C4-2B (cell line): ENCODE results near the gene NCOA1.

Experiments used
- ZFX ChIP-seq: fragments of 450-650 bp; IDR thresholded peaks from 2 replicates; pipeline ENCODE4 v1.6.1; 2017
- TF ChIP-seq, protein P1 (sequence below): fragments of 450-650 bp; conservative IDR thresholded peaks from 2 replicates; pipeline ENCODE4 v1.5.1; 2017; ENCODE audit warnings: mild to moderate bottlenecking

DNA sequence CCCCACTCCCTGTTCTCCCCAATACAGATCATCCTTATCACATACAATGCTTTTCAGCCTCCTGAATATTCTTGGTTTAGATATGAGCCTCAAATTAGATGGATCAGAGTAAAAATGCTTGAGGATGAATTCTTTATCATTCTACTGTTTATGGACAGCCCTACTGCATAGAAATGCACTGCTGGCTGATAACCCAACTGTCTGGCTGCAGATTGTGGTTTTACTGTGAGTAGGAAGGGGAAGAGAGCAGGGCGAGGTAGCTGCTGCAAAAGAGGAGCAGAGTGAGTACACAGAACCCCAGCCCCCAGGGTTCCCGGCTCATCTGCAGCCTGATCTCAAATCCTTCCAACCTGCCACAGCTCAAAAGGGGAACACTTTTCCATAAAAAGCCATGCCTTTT lies 29.4 kb upstream of the NCOA1 start:
- TF ChIP-seq, protein P1, sequence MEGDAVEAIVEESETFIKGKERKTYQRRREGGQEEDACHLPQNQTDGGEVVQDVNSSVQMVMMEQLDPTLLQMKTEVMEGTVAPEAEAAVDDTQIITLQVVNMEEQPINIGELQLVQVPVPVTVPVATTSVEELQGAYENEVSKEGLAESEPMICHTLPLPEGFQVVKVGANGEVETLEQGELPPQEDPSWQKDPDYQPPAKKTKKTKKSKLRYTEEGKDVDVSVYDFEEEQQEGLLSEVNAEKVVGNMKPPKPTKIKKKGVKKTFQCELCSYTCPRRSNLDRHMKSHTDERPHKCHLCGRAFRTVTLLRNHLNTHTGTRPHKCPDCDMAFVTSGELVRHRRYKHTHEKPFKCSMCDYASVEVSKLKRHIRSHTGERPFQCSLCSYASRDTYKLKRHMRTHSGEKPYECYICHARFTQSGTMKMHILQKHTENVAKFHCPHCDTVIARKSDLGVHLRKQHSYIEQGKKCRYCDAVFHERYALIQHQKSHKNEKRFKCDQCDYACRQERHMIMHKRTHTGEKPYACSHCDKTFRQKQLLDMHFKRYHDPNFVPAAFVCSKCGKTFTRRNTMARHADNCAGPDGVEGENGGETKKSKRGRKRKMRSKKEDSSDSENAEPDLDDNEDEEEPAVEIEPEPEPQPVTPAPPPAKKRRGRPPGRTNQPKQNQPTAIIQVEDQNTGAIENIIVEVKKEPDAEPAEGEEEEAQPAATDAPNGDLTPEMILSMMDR = no peak
- TF ChIP-seq ZFX = no peak
